Nephron progenitor cell (in vitro differentiated cells): Measurements from ENCODE around the gene USP10.

Source experiments
- DNase-seq: peaks from one replicate; pipeline ENCODE4 v3.0.0; 2021
- H3K27ac Mint-ChIP-seq: 2 replicates; pipeline ENCODE4 v1.8.0; 2021; ENCODE audit warnings: mild to moderate bottlenecking, moderate library complexity, mixed read lengths
- H3K27me3 Mint-ChIP-seq: 2 replicates; pipeline ENCODE4 v1.8.0; 2021; ENCODE audit warnings: mild to moderate bottlenecking, low read depth, mixed read lengths; ENCODE audit not compliant: poor library complexity
- H3K36me3 Mint-ChIP-seq: 2 replicates; pipeline ENCODE4 v1.8.0; 2021; ENCODE audit warnings: low read depth, mixed read lengths
- H3K4me1 Mint-ChIP-seq: 2 replicates; pipeline ENCODE4 v1.8.0; 2021; ENCODE audit warnings: mixed read lengths
- H3K4me3 Mint-ChIP-seq: 2 replicates; pipeline ENCODE4 v1.8.0; 2021; ENCODE audit warnings: mild to moderate bottlenecking, moderate library complexity, mixed read lengths
- H3K9me3 Mint-ChIP-seq: 2 replicates; pipeline ENCODE4 v1.8.0; 2021; ENCODE audit warnings: mild to moderate bottlenecking, moderate library complexity, mixed read lengths
- CTCF ChIP-seq: fragments of 200-600 bp; sonication (generic); IDR thresholded peaks from 2 replicates; pipeline ENCODE4 v1.5.0; 2021; ENCODE audit warnings: antibody characterized with exemption

The USP10 gene

GRCh38 chr16:84788920-84789391 is 89.2 kb downstream of the USP10 start:
- peaks cover 10% of the 10 kb centered on the region for H3K4me1 Mint-ChIP-seq
- no peak overlapping the region for H3K27ac Mint-ChIP-seq
- H3K36me3 Mint-ChIP-seq = no peaks in the 10 kb centered on the region
- no peak overlapping the region for H3K4me3 Mint-ChIP-seq
- TF ChIP-seq CTCF = no peak
- H3K27me3 Mint-ChIP-seq = peaks cover 2% of the 10 kb centered on the region
- H3K9me3 Mint-ChIP-seq = no peaks in the 10 kb centered on the region
- DNase-seq = no peak

- H3K4me3 Mint-ChIP-seq = no peak overlapping the region
- no peak overlapping the region for H3K27ac Mint-ChIP-seq
- no peak for DNase-seq
- no peak for TF ChIP-seq CTCF
- peaks cover 2% of the 10 kb centered on the region for H3K27me3 Mint-ChIP-seq
- no peaks in the 10 kb centered on the region for H3K9me3 Mint-ChIP-seq
- H3K4me1 Mint-ChIP-seq = peaks cover 10% of the 10 kb centered on the region
- H3K36me3 Mint-ChIP-seq = no peaks in the 10 kb centered on the region
These were observed 89.6 kb downstream of the USP10 start for GRCh38 chr16:84789431-84789830.

- Mint-ChIP-seq H3K4me1 (peaks cover 14% of the 10 kb centered on the region), H3K4me3 (no peak overlapping the region), H3K36me3 (no peaks in the 10 kb centered on the region), H3K27me3 (peaks cover 2% of the 10 kb centered on the region), H3K27ac (no peak overlapping the region), H3K9me3 (no peaks in the 10 kb centered on the region)
- no peak for DNase-seq
- no peak for TF ChIP-seq CTCF
These were observed 90.5 kb downstream of the USP10 start for GRCh38 chr16:84790301-84790700.

GRCh38 chr16:84791088-84791487 is 91.3 kb downstream of the USP10 start:
- H3K27me3 Mint-ChIP-seq = peaks cover 2% of the 10 kb centered on the region
- H3K9me3 Mint-ChIP-seq = no peaks in the 10 kb centered on the region
- peaks cover 18% of the 10 kb centered on the region for H3K4me1 Mint-ChIP-seq
- no peak for TF ChIP-seq CTCF
- no peak for DNase-seq
- no peak overlapping the region for H3K27ac Mint-ChIP-seq
- H3K36me3 Mint-ChIP-seq = no peaks in the 10 kb centered on the region
- no peak overlapping the region for H3K4me3 Mint-ChIP-seq

- Mint-ChIP-seq H3K27ac (no peak overlapping the region), H3K9me3 (no peaks in the 10 kb centered on the region), H3K4me1 (peaks cover 18% of the 10 kb centered on the region), H3K27me3 (peaks cover 2% of the 10 kb centered on the region), H3K36me3 (no peaks in the 10 kb centered on the region), H3K4me3 (no peak overlapping the region)
- no peak for DNase-seq
- TF ChIP-seq CTCF = no peak
These were observed 91.7 kb downstream of the USP10 start for GRCh38 chr16:84791501-84791900.

- no peak for TF ChIP-seq CTCF
- Mint-ChIP-seq H3K4me3 (no peak overlapping the region), H3K36me3 (no peaks in the 10 kb centered on the region), H3K9me3 (peaks cover 7% of the 10 kb centered on the region), H3K4me1 (peaks cover 13% of the 10 kb centered on the region), H3K27me3 (peaks cover 7% of the 10 kb centered on the region), H3K27ac (peak overlapping the region; percentile 37)
- DNase-seq = no peak
These were observed 94.4 kb downstream of the USP10 start for GRCh38 chr16:84794186-84794585.
